ENCODE measurements around the gene ITPKB.
"Not testable (repeated sequence)": the region's sequence is repeated elsewhere in the genome, so short reads cannot be mapped to it uniquely, and the experiment has no call there.

ITPKB gene

GRCh38 chr1:226754793-226755533 lies 15.9 kb upstream of the ITPKB start:
- no peak for DNase-seq (ENCODE audit: low read depth)

- no peak for DNase-seq (ENCODE audit: low read depth)
These were observed 15.0 kb upstream of the ITPKB start for GRCh38 chr1:226754097-226754496.

GRCh38 chr1:226751703-226752102 lies 12.6 kb upstream of the ITPKB start:
- no peak for DNase-seq (ENCODE audit: low read depth)

- no peak for DNase-seq (ENCODE audit: low read depth)
These were observed 12.1 kb upstream of the ITPKB start for GRCh38 chr1:226751214-226751613.

GRCh38 chr1:226749467-226749866 lies 10.4 kb upstream of the ITPKB start:
- no peak for DNase-seq (ENCODE audit: low read depth)

- no peak for DNase-seq (ENCODE audit: low read depth)
These were observed 9.2 kb upstream of the ITPKB start for GRCh38 chr1:226748306-226748705.

- DNase-seq (ENCODE audit: low read depth) = not testable (repeated sequence)
These were observed 8.6 kb upstream of the ITPKB start for GRCh38 chr1:226747519-226748263.

GRCh38 chr1:226743259-226743658 lies 4.2 kb upstream of the ITPKB start:
- no peak for DNase-seq (ENCODE audit: low read depth)

GRCh38 chr1:226741009-226741408 lies 1.9 kb upstream of the ITPKB start:
- no peak for DNase-seq (ENCODE audit: low read depth)

GRCh38 chr1:226739696-226740065 lies 599 bp upstream of the ITPKB start:
- no peak for DNase-seq (ENCODE audit: low read depth)

GRCh38 chr1:226738421-226738994 lies 574 bp downstream of the ITPKB start:
- DNase-seq (ENCODE audit: low read depth) = no peak

- DNase-seq (ENCODE audit: low read depth) = peak; percentile 26
These were observed 1.2 kb downstream of the ITPKB start for GRCh38 chr1:226737819-226738420.

- DNase-seq (ENCODE audit: low read depth) = peak; percentile 41
These were observed 1.9 kb downstream of the ITPKB start for GRCh38 chr1:226736908-226737818.

- no peak for DNase-seq (ENCODE audit: low read depth)
These were observed 2.8 kb downstream of the ITPKB start for GRCh38 chr1:226736001-226736907.

- DNase-seq (ENCODE audit: low read depth) = no peak
These were observed 3.5 kb downstream of the ITPKB start for GRCh38 chr1:226735576-226735975.

- DNase-seq (ENCODE audit: low read depth) = no peak
These were observed 4.4 kb downstream of the ITPKB start for GRCh38 chr1:226734611-226735153.

- no peak for DNase-seq (ENCODE audit: low read depth)
These were observed 5.2 kb downstream of the ITPKB start for GRCh38 chr1:226733876-226734275.

- peak; percentile 51 for DNase-seq (ENCODE audit: low read depth)
These were observed 5.8 kb downstream of the ITPKB start for GRCh38 chr1:226733304-226733703.

GRCh38 chr1:226732856-226733291 lies 6.2 kb downstream of the ITPKB start:
- no peak for DNase-seq (ENCODE audit: low read depth)

- DNase-seq (ENCODE audit: low read depth) = no peak
These were observed 7.7 kb downstream of the ITPKB start for GRCh38 chr1:226731257-226731893.

Measured in T-helper 22 cell (primary cell).